ENCODE results near the gene CCNG2.

DNA sequence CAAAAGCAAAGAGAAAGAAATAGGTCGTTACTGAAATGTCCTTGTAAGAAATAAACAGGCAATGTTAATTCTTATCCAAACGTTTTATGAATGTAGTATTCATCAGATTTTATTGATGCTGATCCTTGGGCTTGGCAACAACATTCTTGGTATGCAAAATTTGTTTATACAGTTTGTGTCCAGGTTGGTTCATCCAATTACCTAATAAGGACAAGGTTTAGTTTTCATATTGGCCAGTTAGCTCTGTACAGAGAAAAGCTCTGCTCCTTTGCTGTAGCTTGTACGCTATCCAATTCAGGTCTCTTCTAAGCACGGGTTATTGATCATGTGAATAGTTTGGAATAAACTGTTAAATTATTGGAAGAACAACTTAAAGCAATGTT, 14.4 kb upstream of the CCNG2 start:
- TF ChIP-seq, protein P1, sequence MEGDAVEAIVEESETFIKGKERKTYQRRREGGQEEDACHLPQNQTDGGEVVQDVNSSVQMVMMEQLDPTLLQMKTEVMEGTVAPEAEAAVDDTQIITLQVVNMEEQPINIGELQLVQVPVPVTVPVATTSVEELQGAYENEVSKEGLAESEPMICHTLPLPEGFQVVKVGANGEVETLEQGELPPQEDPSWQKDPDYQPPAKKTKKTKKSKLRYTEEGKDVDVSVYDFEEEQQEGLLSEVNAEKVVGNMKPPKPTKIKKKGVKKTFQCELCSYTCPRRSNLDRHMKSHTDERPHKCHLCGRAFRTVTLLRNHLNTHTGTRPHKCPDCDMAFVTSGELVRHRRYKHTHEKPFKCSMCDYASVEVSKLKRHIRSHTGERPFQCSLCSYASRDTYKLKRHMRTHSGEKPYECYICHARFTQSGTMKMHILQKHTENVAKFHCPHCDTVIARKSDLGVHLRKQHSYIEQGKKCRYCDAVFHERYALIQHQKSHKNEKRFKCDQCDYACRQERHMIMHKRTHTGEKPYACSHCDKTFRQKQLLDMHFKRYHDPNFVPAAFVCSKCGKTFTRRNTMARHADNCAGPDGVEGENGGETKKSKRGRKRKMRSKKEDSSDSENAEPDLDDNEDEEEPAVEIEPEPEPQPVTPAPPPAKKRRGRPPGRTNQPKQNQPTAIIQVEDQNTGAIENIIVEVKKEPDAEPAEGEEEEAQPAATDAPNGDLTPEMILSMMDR (IDR thresholded peaks at IDR 0.05): no peak
- TF ChIP-seq POLR2A (IDR thresholded peaks at IDR 0.05): no peak
